GM20431 (cell line): ENCODE data around the gene NSUN3.
"Not testable (repeated sequence)": the region's sequence is repeated elsewhere in the genome, so short reads cannot be mapped to it uniquely, and the experiment has no call there.

Experiments
- in situ Hi-C: fragments of 300-500 bp; cut with MseI, MboI; formaldehyde crosslinking; loops from one replicate; pipeline ENCODE4 v1.15.0; 2020; ENCODE audit warnings: low sequenced_read_pairs; ENCODE audit not compliant: unreplicated experiment

The NSUN3 gene

GRCh38 chr3:94062513-94063404 is at the start of gene NSUN3, which contains the start of gene DHFR2:
Gene NSUN3 (plus strand): TSS chr3:94063061. CDS start chr3:94063127, 66 bp downstream.
Gene DHFR2 (minus strand): TSS chr3:94062916. CDS start chr3:94061511, 1,405 bp downstream.
- in situ Hi-C loops, result no loop called here

- in situ Hi-C loops, result no loop called here
These were observed 47.8 kb upstream of the NSUN3 start for GRCh38 chr3:94015025-94015424.

GRCh38 chr3:94019659-94020058 is 43.2 kb upstream of the NSUN3 start:
- in situ Hi-C loops, result no loop called here

GRCh38 chr3:94020293-94020692 is 42.6 kb upstream of the NSUN3 start:
- in situ Hi-C loops, result no loop called here

- in situ Hi-C loops, result no loop called here
These were observed 38.5 kb upstream of the NSUN3 start for GRCh38 chr3:94024385-94024784.

- in situ Hi-C loops, result no loop called here
These were observed 36.2 kb upstream of the NSUN3 start for GRCh38 chr3:94026623-94027022.

- in situ Hi-C loops, result no loop called here
These were observed 34.6 kb upstream of the NSUN3 start, which contains the start of gene STX19 for GRCh38 chr3:94028093-94028837. Gene STX19 (minus strand): TSS chr3:94028597. CDS start chr3:94015269, 13,328 bp downstream.

GRCh38 chr3:94036909-94037507 is 25.9 kb upstream of the NSUN3 start:
- in situ Hi-C loops, result no loop called here

- in situ Hi-C loops, result no loop called here
These were observed 19.6 kb upstream of the NSUN3 start for GRCh38 chr3:94043285-94043684.

GRCh38 chr3:94044100-94044936 is 18.5 kb upstream of the NSUN3 start:
- in situ Hi-C loops, result not testable (repeated sequence)

GRCh38 chr3:94046533-94046932 is 16.3 kb upstream of the NSUN3 start:
- in situ Hi-C loops, result no loop called here

- in situ Hi-C loops, result no loop called here
These were observed 13.6 kb upstream of the NSUN3 start for GRCh38 chr3:94049267-94049666.

- in situ Hi-C loops, result no loop called here
These were observed 12.3 kb upstream of the NSUN3 start for GRCh38 chr3:94050546-94050945.

- in situ Hi-C loops, result no loop called here
These were observed 1.6 kb upstream of the NSUN3 start for GRCh38 chr3:94061297-94061696.

GRCh38 chr3:94063496-94064119 is 747 bp downstream of the NSUN3 start:
- in situ Hi-C loops, result no loop called here

- in situ Hi-C loops, result no loop called here
These were observed 1.5 kb downstream of the NSUN3 start for GRCh38 chr3:94064243-94064860.

- in situ Hi-C loops, result no loop called here
These were observed 2.3 kb downstream of the NSUN3 start for GRCh38 chr3:94065122-94065521.

GRCh38 chr3:94065819-94066480 is 3.1 kb downstream of the NSUN3 start:
- in situ Hi-C loops, result no loop called here
